SK-N-SH (cell line): ENCODE results near the gene ZAP70. TPM values are rescaled to one million over a fixed set of nuclear protein-coding genes. Genes with fewer than 3 reads are reported as not detected.

Experiments used
- CTCF ChIA-PET: fragments of 300-600, 350-600 bp; formaldehyde crosslinking; extraction: SDS; loops from one replicate; lab custom pipeline; 2021; lab: Yijun Ruan, JAX
- POLR2A ChIA-PET: fragments of 350-600 bp; sonication (Branson Sonifier 250); formaldehyde crosslinking; extraction: SDS; loops from one replicate; lab custom pipeline; 2020; ENCODE audit warnings: antibody characterized with exemption, inconsistent platforms; lab: Yijun Ruan, JAX
- DNase-seq: peaks from one replicate; pipeline ENCODE4 v3.0.0; 2012
- H2AFZ ChIP-seq: fragments of 200-600 bp; sonication (generic); 2 replicates; pipeline ENCODE4 v1.8.1; 2016; ENCODE audit warnings: antibody characterized with exemption, mild to moderate bottlenecking, low read depth
- H3F3A ChIP-seq: fragments of 200-600 bp; sonication (generic); replicated peaks from 2 replicates; pipeline ENCODE3; 2016; ENCODE audit warnings: antibody characterized with exemption, mild to moderate bottlenecking; ENCODE audit not compliant: insufficient read depth
- H3K27ac ChIP-seq, 2 experiments: fragments of 200-500 bp in 1 of 2; fragments of 200-600 bp in 1 of 2; sonication (Bioruptor generic) in 1 of 2; sonication (generic), shearing (Covaris generic) in 1 of 2; 2 replicates each; pipeline versions ENCODE4 v1.5.1 to v1.6.1; 2014 to 2016; ENCODE audit warnings: low read depth in 2 of 2, inconsistent platforms in 1 of 2, low read length in 1 of 2, mild to moderate bottlenecking in 1 of 2, mixed read lengths in 1 of 2
- H3K27me3 ChIP-seq: fragments of 200-600 bp; sonication (generic), shearing (Covaris generic); 2 replicates; pipeline ENCODE4 v1.6.1; 2016; ENCODE audit warnings: mixed run types; ENCODE audit not compliant: insufficient read depth
- H3K36me3 ChIP-seq, 2 experiments: fragments of 200-500 bp in 1 of 2; fragments of 200-600 bp in 1 of 2; sonication (Bioruptor generic) in 1 of 2; sonication (generic) in 1 of 2; replicated peaks in 1 of 2; 2 replicates each; pipeline versions ENCODE3 to v1.5.1; 2014 to 2016; ENCODE audit warnings: low read length in 1 of 2, mild to moderate bottlenecking in 1 of 2; ENCODE audit not compliant: insufficient read depth in 2 of 2, control insufficient read depth in 1 of 2
- H3K4me1 ChIP-seq, 2 experiments: fragments of 200-500 bp in 1 of 2; fragments of 200-600 bp in 1 of 2; sonication (Bioruptor generic) in 1 of 2; sonication (generic), shearing (Covaris generic) in 1 of 2; 2 replicates each; pipeline versions ENCODE4 v1.5.1 to v1.6.1; 2014 to 2016; ENCODE audit warnings: low read depth in 1 of 2, low read length in 1 of 2, mixed run types in 1 of 2; ENCODE audit not compliant: insufficient read depth in 2 of 2, control insufficient read depth in 1 of 2
- H3K4me2 ChIP-seq: fragments of 200-600 bp; sonication (generic), shearing (Covaris generic); 2 replicates; pipeline ENCODE4 v1.6.1; 2017; ENCODE audit warnings: mixed run types
- H3K4me3 ChIP-seq, 2 experiments: fragments of 200-500 bp in 1 of 2; fragments of 200-600 bp in 1 of 2; sonication (Bioruptor generic) in 1 of 2; sonication (generic), shearing (Covaris generic) in 1 of 2; 2 replicates each; pipeline versions ENCODE4 v1.5.1 to v1.8.1; 2014 to 2016; ENCODE audit warnings: low read depth in 2 of 2, inconsistent platforms in 1 of 2, low read length in 1 of 2, mild to moderate bottlenecking in 1 of 2, mixed read lengths in 1 of 2, moderate library complexity in 1 of 2
- H3K79me2 ChIP-seq: fragments of 200-600 bp; sonication (generic); 2 replicates; pipeline ENCODE4 v1.8.1; 2017; ENCODE audit warnings: mild to moderate bottlenecking; ENCODE audit not compliant: insufficient read depth
- H3K9ac ChIP-seq: fragments of 200-600 bp; sonication (generic); 2 replicates; pipeline ENCODE4 v1.6.1; 2017; ENCODE audit warnings: mixed run types
- H3K9me2 ChIP-seq: fragments of 200-600 bp; sonication (generic); 2 replicates; pipeline ENCODE4 v1.6.1; 2017; ENCODE audit warnings: mixed run types
- H3K9me3 ChIP-seq: fragments of 200-600 bp; sonication (generic); 2 replicates; pipeline ENCODE4 v1.6.1; 2017; ENCODE audit warnings: mixed run types, mild to moderate bottlenecking, moderate library complexity
- H4K20me1 ChIP-seq: fragments of 200-600 bp; sonication (generic); 2 replicates; pipeline ENCODE4 v1.6.1; 2017; ENCODE audit warnings: mild to moderate bottlenecking, mixed run types; ENCODE audit not compliant: insufficient read depth
- CHD2 ChIP-seq: fragments of 150-350 bp; IDR thresholded peaks from 2 replicates; pipeline ENCODE4 v1.6.1; 2018; ENCODE audit warnings: low read length; ENCODE audit not compliant: partially characterized antibody
- EP300 ChIP-seq, 2 experiments: IDR thresholded peaks; 2 replicates each; pipeline versions ENCODE4 v1.4.0 to v1.6.1; 2012; ENCODE audit warnings: borderline replicate concordance in 1 of 2, low read depth in 1 of 2, low read length in 1 of 2
- EZH2phosphoT487 ChIP-seq: fragments of 200-600 bp; sonication (generic); IDR thresholded peaks from 2 replicates; pipeline ENCODE4 v1.6.1; 2017; ENCODE audit warnings: low read depth, mixed run types, mild to moderate bottlenecking, antibody characterized with exemption, moderate library complexity, borderline replicate concordance
- FOSL2 ChIP-seq: IDR thresholded peaks from 2 replicates; pipeline ENCODE4 v1.4.0; 2012; ENCODE audit warnings: low read depth, mild to moderate bottlenecking, moderate library complexity, borderline replicate concordance
- FOXJ3 ChIP-seq: sonication (generic); formaldehyde crosslinking; IDR thresholded peaks from 2 replicates; pipeline ENCODE4 v1.5.1; 2020; ENCODE audit warnings: mild to moderate bottlenecking, missing genetic modification reagents
- POLR2AphosphoS5 ChIP-seq: IDR thresholded peaks from 2 replicates; pipeline ENCODE4 v1.6.1; 2012; ENCODE audit warnings: low read depth, low read length
- RCOR1 ChIP-seq: fragments of 150-350 bp; IDR thresholded peaks from 2 replicates; pipeline ENCODE4 v1.6.1; 2017; ENCODE audit warnings: antibody characterized with exemption, low read length
- REST ChIP-seq: IDR thresholded peaks from 2 replicates; pipeline ENCODE4 v1.6.1; 2012; ENCODE audit warnings: mild to moderate bottlenecking, low read depth, low read length, moderate library complexity
- TEAD4 ChIP-seq: IDR thresholded peaks from 2 replicates; pipeline ENCODE4 v1.4.0; 2012; ENCODE audit warnings: mild to moderate bottlenecking, borderline replicate concordance; ENCODE audit not compliant: insufficient read depth
- YY1 ChIP-seq: IDR thresholded peaks from 2 replicates; pipeline ENCODE4 v1.4.0; 2012; ENCODE audit warnings: low read depth, mild to moderate bottlenecking
- ZBTB33 ChIP-seq: IDR thresholded peaks from 2 replicates; pipeline ENCODE4 v1.4.0; 2012; ENCODE audit warnings: low read depth, borderline replicate concordance
- WGBS: methylation state at CpG from one replicate; pipeline ENCODE4 v1.1.6; 2017; ENCODE audit warnings: low lambda C conversion rate; 5-methylcytosine and 5-hydroxymethylcytosine counted together
- polyA plus RNA-seq, 3 experiments: library from polyadenylated mRNA; depleted of rRNA; stranded (reverse); fragments of >200 nt; gene quantifications; 2 replicates each; pipeline ENCODE4 v1.2.3, GENCODE V29; 2012

ZAP70 gene
- polyA plus RNA-seq, 1 of the 3 experiments (the other 2 are of a cell fraction), result 0.05 TPM

GRCh38 chr2:97769308-97769707 is 55.9 kb downstream of the ZAP70 start (continued):
- TF ChIP-seq REST (no peak), YY1 (no peak)
- TF ChIP-seq, all 33 proteins: peak for 0

- Histone ChIP-seq H3K4me3 (no peak overlapping the region), H3K27me3 (no peaks in the 10 kb centered on the region), H3F3A (no peaks in the 10 kb centered on the region), H3K4me1 (no peaks in the 10 kb centered on the region; a peak in 1 of 4 replicates), H3K36me3 (peaks cover 5 to 56% of the 10 kb centered on the region in 2 experiments), H3K9me2 (no peaks in the 10 kb centered on the region), H2AFZ (no peak overlapping the region), H3K9me3 (no peaks in the 10 kb centered on the region), H4K20me1 (no peaks in the 10 kb centered on the region), H3K4me2 (no peak overlapping the region), H3K9ac (no peak overlapping the region), H3K79me2 (no peaks in the 10 kb centered on the region), H3K27ac (no peak overlapping the region)
- no peak for DNase-seq
- WGBS, result 89% methylated on average over 2 of the region's 3 CpGs
- ChIA-PET CTCF (interaction anchor here (1.6 kb wide), 1 partner anchor 615 kb away, joined by 3 read pairs; no protein-coding TSS in a partner anchor), POLR2A (no interaction called here)
- no peak for TF ChIP-seq YY1
- TF ChIP-seq RCOR1, result no peak
- no peak for TF ChIP-seq EP300 (IDR thresholded peaks at IDR 0.05; ENCODE audit: borderline replicate concordance in 1 of 2, low read depth in 1 of 2, low read length in 1 of 2)
- no peak for TF ChIP-seq FOXJ3 (CRISPR knock-in tag)
- no peak for TF ChIP-seq POLR2AphosphoS5
- no peak for TF ChIP-seq ZBTB33
- no peak for TF ChIP-seq TEAD4
- TF ChIP-seq CHD2, result no peak
- no peak for TF ChIP-seq EZH2phosphoT487
- TF ChIP-seq FOSL2, result no peak
These were observed 56.3 kb downstream of the ZAP70 start for GRCh38 chr2:97769711-97770110.
